Right lobe of liver (tissue), 4 donors: ENCODE data around the gene ZBTB16.

Experiments
- CTCF ChIP-seq, 4 donors: fragments of 200-600 bp in 3 of 4; fragments of 450-650 bp in 1 of 4; IDR thresholded peaks; one replicate each; pipeline versions ENCODE4 v1.5.1 to v1.8.0; 2016 to 2022; ENCODE audit warnings: antibody characterized with exemption in 4 of 4, mild to moderate bottlenecking in 2 of 4
- POLR2A ChIP-seq: fragments of 450-650 bp; IDR thresholded peaks from one replicate; pipeline ENCODE4 v1.6.1; 2017; ENCODE audit warnings: antibody characterized with exemption, mild to moderate bottlenecking
- donor health status: DM: no; HTN: no; CAD: no.
- donor health status: DM: no; HTN: no; CAD: no.
- donor health status: DM: no; HTN: yes; CAD: no.

GRCh38 chr11:114156782-114157181 lies 97.3 kb downstream of the ZBTB16 start:
- no peak for TF ChIP-seq CTCF (IDR thresholded peaks at IDR 0.05)
- TF ChIP-seq POLR2A: no peak
